Panc1 (cell line): Measurements from ENCODE around the gene ASH1L. TPM values are rescaled to one million over a fixed set of nuclear protein-coding genes. Genes with fewer than 3 reads are reported as not detected.

Experiments used
- ATAC-seq: fragments of 200-7000 bp; cut with Tn5 transposase; 2 replicates; pipeline ENCODE4 v1.9.1; 2020; ENCODE audit warnings: mild to moderate bottlenecking, moderate library complexity
- BruUV-seq: library from RNA; stranded (reverse); fragments of 400-500 nt; replicated peaks from 2 replicates; lab custom pipeline; 2021; lab: Mats Ljungman, UMichigan
- CTCF ChIA-PET: fragments of 300-600 bp; sonication (Branson Sonifier 250); formaldehyde crosslinking; loops from one replicate; lab custom pipeline; 2022; ENCODE audit warnings: antibody characterized with exemption; lab: Charles Lee
- POLR2A ChIA-PET: fragments of 300-600 bp; sonication (Branson Sonifier 250); formaldehyde crosslinking; loops from one replicate; lab custom pipeline; 2022; ENCODE audit warnings: antibody characterized with exemption; lab: Charles Lee
- DNase-seq: peaks from one replicate; pipeline ENCODE4 v3.0.0-alpha.2; 2010; ENCODE audit warnings: low read depth, low spot score
- H3K27ac ChIP-seq: 2 replicates; pipeline ENCODE4 v1.5.1; 2011; ENCODE audit warnings: mild to moderate bottlenecking, low read length, inconsistent platforms
- H3K27me3 ChIP-seq: fragments of 200-500 bp; sonication (Bioruptor generic); 2 replicates; pipeline ENCODE4 v1.6.0; 2014; ENCODE audit warnings: low read length, inconsistent platforms; ENCODE audit not compliant: control insufficient read depth, insufficient read depth
- H3K36me3 ChIP-seq: fragments of 200-500 bp; sonication (Bioruptor generic); 2 replicates; pipeline ENCODE4 v1.5.1; 2014; ENCODE audit warnings: inconsistent platforms, mild to moderate bottlenecking, low read length, moderate library complexity; ENCODE audit not compliant: control insufficient read depth, insufficient read depth
- H3K4me1 ChIP-seq: 2 replicates; pipeline ENCODE4 v1.5.1; 2011; ENCODE audit warnings: inconsistent platforms, mild to moderate bottlenecking, low read length, moderate library complexity; ENCODE audit not compliant: control insufficient read depth, insufficient read depth
- H3K4me3 ChIP-seq, 2 experiments: 2 replicates each; pipeline ENCODE4 v1.5.1; 2011 to 2012; ENCODE audit warnings: low read depth in 2 of 2, low read length in 2 of 2, mild to moderate bottlenecking in 2 of 2, inconsistent platforms in 1 of 2, moderate library complexity in 1 of 2
- H3K9me3 ChIP-seq: fragments of 200-500 bp; sonication (Bioruptor generic); 2 replicates; pipeline ENCODE4 v1.5.1; 2014; ENCODE audit warnings: low read depth, mild to moderate bottlenecking, inconsistent platforms, low read length, moderate library complexity; ENCODE audit not compliant: control insufficient read depth, insufficient read depth
- POLR2AphosphoS5 ChIP-seq: IDR thresholded peaks from 2 replicates; pipeline ENCODE4 v1.6.1; 2012; ENCODE audit warnings: mild to moderate bottlenecking, low read depth, low read length, moderate library complexity
- SIN3A ChIP-seq: IDR thresholded peaks from 2 replicates; pipeline ENCODE4 v1.6.1; 2012; ENCODE audit warnings: low read depth, mild to moderate bottlenecking, low read length, moderate library complexity, borderline replicate concordance; ENCODE audit not compliant: insufficient read depth
- TCF7L2 ChIP-seq: IDR thresholded peaks from 2 replicates; pipeline ENCODE4 v1.6.1; 2011; ENCODE audit warnings: mild to moderate bottlenecking, low read depth, low read length, inconsistent platforms
- in situ Hi-C: cut with HindIII; loops from 2 replicates; pipeline ENCODE4 v1.10.0; 2016; ENCODE audit warnings: low sequenced_read_pairs, low pct_unique_long_range_greater_than_20kb
- intact Hi-C: fragments of 100-400 bp; cut with micrococcal nuclease; formaldehyde crosslinking; loops from one replicate; pipeline ENCODE4 v1.10.0; 2022; ENCODE audit not compliant: unreplicated experiment
- total RNA-seq: library from RNA; stranded (reverse); gene quantifications from one replicate; pipeline ENCODE4 v1.2.1, GENCODE V29; 2021; ENCODE audit not compliant: unreplicated experiment
- TF ChIP-seq, protein P1 (sequence below), 2 experiments: IDR thresholded peaks; 2 replicates each; pipeline ENCODE4 v1.6.1; 2011 to 2012; ENCODE audit warnings: low read depth in 2 of 2, control low read depth in 1 of 2, low read length in 1 of 2, mild to moderate bottlenecking in 1 of 2, moderate library complexity in 1 of 2; ENCODE audit not compliant: insufficient read depth in 1 of 2
- TF ChIP-seq, protein P2 (sequence below): fragments of 450-650 bp; IDR thresholded peaks from 2 replicates; pipeline ENCODE4 v1.5.1; 2017; ENCODE audit warnings: mild to moderate bottlenecking

ASH1L gene
- total RNA-seq, 1 experiment from 2014 or later = 40.9 TPM

DNA sequence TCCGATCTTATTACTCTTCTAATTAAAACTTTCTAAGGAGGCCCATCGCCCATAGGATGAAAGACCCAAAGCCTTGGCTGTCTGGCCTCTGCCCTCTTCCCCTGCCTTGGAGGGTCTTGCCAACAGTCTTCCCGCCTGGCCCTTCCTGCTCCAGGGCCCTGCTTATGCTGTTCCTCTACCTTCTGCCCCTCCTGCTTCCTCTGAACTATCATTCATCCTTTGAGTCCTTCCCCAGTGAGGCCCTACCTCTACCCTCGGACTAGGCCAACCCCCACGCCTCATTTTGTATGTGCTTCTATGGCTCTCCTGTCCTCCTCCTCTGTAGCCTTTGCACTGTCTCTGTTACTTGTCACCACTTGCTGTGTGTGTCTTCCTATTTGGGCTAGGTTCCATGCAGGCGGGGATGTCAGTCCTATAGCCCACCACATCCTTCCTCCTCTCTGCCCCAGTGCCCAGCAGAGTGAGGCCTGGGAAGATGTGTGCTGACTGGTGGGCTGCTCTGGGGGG is 236.5 kb downstream of the ASH1L start:
- Histone ChIP-seq H3K4me1 (peaks cover 33% of the 10 kb centered on the region), H3K27ac (peak overlapping the region; percentile 95), H3K27me3 (no peaks in the 10 kb centered on the region), H3K4me3 (peak overlapping the region; percentile 92 to 96), H3K36me3 (no peaks in the 10 kb centered on the region; the same call in none of the 2 replicates), H3K9me3 (no peaks in the 10 kb centered on the region)
- ChIA-PET CTCF (no interaction called here), POLR2A (interaction anchor here (0.7 kb wide), 1 partner anchor 333 kb away, joined by 4 read pairs; no protein-coding TSS in a partner anchor)
- ATAC-seq (no peak), DNase-seq (no peak)
- intact Hi-C loops (no loop called here), in situ Hi-C loops (no loop called here)
- TF ChIP-seq, protein P1, sequence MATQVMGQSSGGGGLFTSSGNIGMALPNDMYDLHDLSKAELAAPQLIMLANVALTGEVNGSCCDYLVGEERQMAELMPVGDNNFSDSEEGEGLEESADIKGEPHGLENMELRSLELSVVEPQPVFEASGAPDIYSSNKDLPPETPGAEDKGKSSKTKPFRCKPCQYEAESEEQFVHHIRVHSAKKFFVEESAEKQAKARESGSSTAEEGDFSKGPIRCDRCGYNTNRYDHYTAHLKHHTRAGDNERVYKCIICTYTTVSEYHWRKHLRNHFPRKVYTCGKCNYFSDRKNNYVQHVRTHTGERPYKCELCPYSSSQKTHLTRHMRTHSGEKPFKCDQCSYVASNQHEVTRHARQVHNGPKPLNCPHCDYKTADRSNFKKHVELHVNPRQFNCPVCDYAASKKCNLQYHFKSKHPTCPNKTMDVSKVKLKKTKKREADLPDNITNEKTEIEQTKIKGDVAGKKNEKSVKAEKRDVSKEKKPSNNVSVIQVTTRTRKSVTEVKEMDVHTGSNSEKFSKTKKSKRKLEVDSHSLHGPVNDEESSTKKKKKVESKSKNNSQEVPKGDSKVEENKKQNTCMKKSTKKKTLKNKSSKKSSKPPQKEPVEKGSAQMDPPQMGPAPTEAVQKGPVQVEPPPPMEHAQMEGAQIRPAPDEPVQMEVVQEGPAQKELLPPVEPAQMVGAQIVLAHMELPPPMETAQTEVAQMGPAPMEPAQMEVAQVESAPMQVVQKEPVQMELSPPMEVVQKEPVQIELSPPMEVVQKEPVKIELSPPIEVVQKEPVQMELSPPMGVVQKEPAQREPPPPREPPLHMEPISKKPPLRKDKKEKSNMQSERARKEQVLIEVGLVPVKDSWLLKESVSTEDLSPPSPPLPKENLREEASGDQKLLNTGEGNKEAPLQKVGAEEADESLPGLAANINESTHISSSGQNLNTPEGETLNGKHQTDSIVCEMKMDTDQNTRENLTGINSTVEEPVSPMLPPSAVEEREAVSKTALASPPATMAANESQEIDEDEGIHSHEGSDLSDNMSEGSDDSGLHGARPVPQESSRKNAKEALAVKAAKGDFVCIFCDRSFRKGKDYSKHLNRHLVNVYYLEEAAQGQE (IDR thresholded peaks at IDR 0.05; ENCODE audit: insufficient read depth in 1 of 2, low read depth in 2 of 2, low read length in 1 of 2) = no peak
- TF ChIP-seq POLR2AphosphoS5 = peak; percentile 38; the same call in 1 of the 2 replicates
- BruUV-seq = no TSS peak

DNA sequence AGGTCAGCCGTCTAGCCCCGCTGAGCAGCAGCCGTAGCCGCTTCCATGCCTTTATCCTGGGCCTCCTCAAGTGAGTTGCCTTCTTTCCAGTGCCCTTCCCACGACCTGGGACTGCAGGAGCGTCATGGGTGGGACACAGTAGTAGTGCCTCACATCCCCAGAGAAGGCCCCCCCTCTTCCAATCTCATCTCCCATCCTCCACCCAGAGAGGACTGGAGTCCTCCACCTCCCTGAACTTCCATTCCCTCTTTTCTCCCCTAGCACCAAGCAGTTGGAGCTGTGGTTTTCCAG is 237.1 kb downstream of the ASH1L start:
- ChIA-PET POLR2A (interaction anchor here (0.7 kb wide), 1 partner anchor 333 kb away, joined by 4 read pairs; no protein-coding TSS in a partner anchor), CTCF (no interaction called here)
- in situ Hi-C loops (no loop called here), intact Hi-C loops (no loop called here)
- H3K4me3 ChIP-seq = peak overlapping the region; percentile 92 to 96
- peaks cover 34% of the 10 kb centered on the region for H3K4me1 ChIP-seq
- TF ChIP-seq TCF7L2 (no peak), SIN3A (no peak), POLR2AphosphoS5 (no peak)
- TF ChIP-seq, protein P2, sequence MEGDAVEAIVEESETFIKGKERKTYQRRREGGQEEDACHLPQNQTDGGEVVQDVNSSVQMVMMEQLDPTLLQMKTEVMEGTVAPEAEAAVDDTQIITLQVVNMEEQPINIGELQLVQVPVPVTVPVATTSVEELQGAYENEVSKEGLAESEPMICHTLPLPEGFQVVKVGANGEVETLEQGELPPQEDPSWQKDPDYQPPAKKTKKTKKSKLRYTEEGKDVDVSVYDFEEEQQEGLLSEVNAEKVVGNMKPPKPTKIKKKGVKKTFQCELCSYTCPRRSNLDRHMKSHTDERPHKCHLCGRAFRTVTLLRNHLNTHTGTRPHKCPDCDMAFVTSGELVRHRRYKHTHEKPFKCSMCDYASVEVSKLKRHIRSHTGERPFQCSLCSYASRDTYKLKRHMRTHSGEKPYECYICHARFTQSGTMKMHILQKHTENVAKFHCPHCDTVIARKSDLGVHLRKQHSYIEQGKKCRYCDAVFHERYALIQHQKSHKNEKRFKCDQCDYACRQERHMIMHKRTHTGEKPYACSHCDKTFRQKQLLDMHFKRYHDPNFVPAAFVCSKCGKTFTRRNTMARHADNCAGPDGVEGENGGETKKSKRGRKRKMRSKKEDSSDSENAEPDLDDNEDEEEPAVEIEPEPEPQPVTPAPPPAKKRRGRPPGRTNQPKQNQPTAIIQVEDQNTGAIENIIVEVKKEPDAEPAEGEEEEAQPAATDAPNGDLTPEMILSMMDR = no peak
- TF ChIP-seq, protein P1 (IDR thresholded peaks at IDR 0.05; ENCODE audit: insufficient read depth in 1 of 2, low read depth in 2 of 2, low read length in 1 of 2) = no peak
- no peak for ATAC-seq
- peak overlapping the region; percentile 95 for H3K27ac ChIP-seq
- DNase-seq = no peak
- H3K36me3 ChIP-seq = no peaks in the 10 kb centered on the region; the same call in none of the 2 replicates
- no peaks in the 10 kb centered on the region for H3K9me3 ChIP-seq
- BruUV-seq = no TSS peak
- no peaks in the 10 kb centered on the region for H3K27me3 ChIP-seq
